Measurements from ENCODE around the gene PRSS8.
A peak's percentile ranks its signal among the peaks of the same experiment; 100 is the strongest.
"Not testable (repeated sequence)": the region's sequence is repeated elsewhere in the genome, so short reads cannot be mapped to it uniquely, and the experiment has no call there.

The PRSS8 gene

DNA sequence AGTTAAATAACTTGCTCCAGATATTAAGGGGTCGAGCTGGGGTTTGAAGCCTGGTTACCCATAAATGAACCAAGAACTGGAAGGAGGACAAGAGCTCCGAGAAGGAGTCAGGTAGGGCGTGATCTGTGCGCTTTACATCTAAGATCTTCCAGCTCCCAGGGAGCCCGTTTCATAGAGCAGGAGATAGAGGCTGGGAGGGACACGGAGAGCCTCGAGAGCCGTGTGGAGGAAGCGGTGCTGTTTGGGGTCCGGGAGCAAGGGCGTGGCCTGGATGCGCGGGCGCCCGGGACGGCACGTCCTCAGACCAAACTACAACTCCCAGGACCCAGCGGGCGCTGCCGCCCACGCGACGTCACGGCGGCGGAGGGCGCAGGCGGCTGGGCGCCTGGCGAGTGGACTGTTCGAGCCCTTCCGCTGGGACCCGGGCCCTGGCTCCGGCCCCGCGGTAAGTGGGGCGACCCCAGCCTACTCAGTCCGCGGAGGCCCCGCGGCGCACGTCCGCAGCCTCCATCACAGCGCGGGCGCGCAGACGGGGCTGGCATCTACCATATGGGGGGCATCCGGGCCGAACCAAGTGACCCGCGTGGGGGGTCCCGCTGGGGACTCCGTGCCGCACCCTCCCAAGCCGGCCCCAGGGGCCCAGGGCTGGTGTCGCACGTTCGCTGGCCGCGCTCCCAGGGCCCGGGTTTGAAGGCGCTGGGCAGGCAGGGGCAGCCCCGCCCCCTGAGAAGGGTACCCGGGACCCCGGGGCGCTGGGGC is 27.3 kb downstream of the PRSS8 start, which contains the start of gene BCKDK:
BCKDK (plus strand) TSS at position 352 of the 759 bp plus-strand sequence. CDS start 838 bp downstream, outside the sequence.
- peak within 1 kb of the TSS; percentile 72 for H3K9ac ChIP-seq (ENCODE audit: low read depth, low read length)
- peak within 1 kb of the TSS; percentile 78 for H3K4me3 ChIP-seq (ENCODE audit: low read length)
- H3K27me3 ChIP-seq (ENCODE audit: insufficient read depth, low read length), result no peaks in the 10 kb centered on the region
- H3K4me1 ChIP-seq (ENCODE audit: insufficient read depth, low read length), result no peaks in the 10 kb centered on the region
- peaks cover 36% of the 10 kb centered on the region for H3K36me3 ChIP-seq (ENCODE audit: insufficient read depth, low read depth, low read length)
- H3K9me3 ChIP-seq (ENCODE audit: insufficient read depth, low read depth, low read length), result no peaks in the 10 kb centered on the region
- H3K27ac ChIP-seq (ENCODE audit: low read length), result no peak within 1 kb of the TSS

DNA sequence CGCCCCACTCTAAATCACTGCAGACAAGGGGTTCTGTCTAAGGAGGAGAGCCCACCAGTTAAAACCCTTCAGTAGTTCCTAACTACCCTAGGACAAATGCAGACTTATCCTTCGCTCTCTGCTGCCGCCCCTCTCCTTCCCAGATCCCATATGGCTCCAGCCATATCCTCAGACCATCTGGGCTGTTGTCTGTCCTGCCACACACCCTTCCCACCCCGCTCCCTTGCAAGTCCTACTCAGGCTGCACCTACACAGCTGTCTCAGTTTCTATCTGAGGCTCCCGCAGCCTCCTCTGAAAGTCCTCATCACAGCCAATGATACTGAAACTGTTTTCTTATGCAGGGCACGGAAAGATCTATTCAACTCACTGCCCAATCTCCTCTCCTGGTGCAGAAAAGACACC is 28.1 kb downstream of the PRSS8 start:
- no peaks in the 10 kb centered on the region for H3K9me3 ChIP-seq (ENCODE audit: insufficient read depth, low read depth, low read length)
- no peak overlapping the region for H3K27ac ChIP-seq (ENCODE audit: low read length)
- H3K36me3 ChIP-seq (ENCODE audit: insufficient read depth, low read depth, low read length), result peaks cover 29% of the 10 kb centered on the region
- H3K4me1 ChIP-seq (ENCODE audit: insufficient read depth, low read length), result no peaks in the 10 kb centered on the region
- no peak overlapping the region for H3K9ac ChIP-seq (ENCODE audit: low read depth, low read length)
- H3K4me3 ChIP-seq (ENCODE audit: low read length), result peak overlapping the region; percentile 78; the same call in 1 of the 2 replicates
- no peaks in the 10 kb centered on the region for H3K27me3 ChIP-seq (ENCODE audit: insufficient read depth, low read length)

DNA sequence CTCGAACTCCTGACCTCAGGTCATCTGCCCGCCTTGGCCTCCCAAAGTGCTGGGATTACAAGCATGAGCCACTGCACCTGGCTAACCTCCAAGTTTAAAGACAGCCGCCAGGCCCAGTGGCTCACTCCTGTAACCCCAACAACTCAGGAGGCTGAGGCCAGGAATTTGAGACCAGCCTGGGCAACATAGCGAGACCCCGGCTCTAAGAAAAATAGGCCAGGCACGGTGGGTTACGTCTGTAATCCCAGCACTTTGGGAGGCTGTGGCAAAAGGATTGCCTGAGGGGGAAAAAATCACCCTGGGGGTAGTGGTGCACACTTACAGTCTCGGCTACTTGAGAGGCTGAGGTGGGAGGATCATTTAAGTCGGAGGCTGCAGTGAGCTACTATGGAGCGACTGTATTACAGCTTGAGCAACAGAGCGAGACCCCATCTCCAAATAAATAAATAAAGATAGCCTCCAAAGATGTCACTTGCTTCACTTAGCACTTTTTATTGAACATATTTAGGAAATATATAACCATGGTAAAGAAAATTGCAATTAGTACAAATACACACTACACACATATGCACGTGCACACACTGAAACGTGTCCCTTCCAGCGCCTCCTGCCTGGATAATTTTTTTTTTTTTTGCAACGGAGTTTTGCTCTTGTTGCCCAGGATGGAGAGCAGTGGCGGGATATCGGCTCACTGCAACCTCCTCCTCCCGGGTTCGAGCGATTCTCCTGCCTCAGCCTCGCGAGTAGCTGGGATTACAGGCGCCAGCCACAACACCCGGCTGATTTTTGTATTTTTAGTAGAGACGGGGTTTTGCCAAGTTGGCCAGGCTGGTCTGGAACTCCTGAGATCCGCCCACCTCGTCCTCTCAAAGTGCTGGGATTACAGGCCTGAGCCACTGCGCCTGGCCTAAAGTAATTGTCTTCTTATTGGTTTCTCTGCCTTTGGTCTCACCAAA is 28.7 kb downstream of the PRSS8 start:
- H3K9ac ChIP-seq (ENCODE audit: low read depth, low read length), result no peak overlapping the region
- H3K4me3 ChIP-seq (ENCODE audit: low read length), result no peak overlapping the region
- peaks cover 22% of the 10 kb centered on the region for H3K36me3 ChIP-seq (ENCODE audit: insufficient read depth, low read depth, low read length)
- H3K9me3 ChIP-seq (ENCODE audit: insufficient read depth, low read depth, low read length), result no peaks in the 10 kb centered on the region
- H3K27ac ChIP-seq (ENCODE audit: low read length), result no peak overlapping the region
- H3K4me1 ChIP-seq (ENCODE audit: insufficient read depth, low read length), result no peaks in the 10 kb centered on the region
- H3K27me3 ChIP-seq (ENCODE audit: insufficient read depth, low read length), result no peaks in the 10 kb centered on the region

DNA sequence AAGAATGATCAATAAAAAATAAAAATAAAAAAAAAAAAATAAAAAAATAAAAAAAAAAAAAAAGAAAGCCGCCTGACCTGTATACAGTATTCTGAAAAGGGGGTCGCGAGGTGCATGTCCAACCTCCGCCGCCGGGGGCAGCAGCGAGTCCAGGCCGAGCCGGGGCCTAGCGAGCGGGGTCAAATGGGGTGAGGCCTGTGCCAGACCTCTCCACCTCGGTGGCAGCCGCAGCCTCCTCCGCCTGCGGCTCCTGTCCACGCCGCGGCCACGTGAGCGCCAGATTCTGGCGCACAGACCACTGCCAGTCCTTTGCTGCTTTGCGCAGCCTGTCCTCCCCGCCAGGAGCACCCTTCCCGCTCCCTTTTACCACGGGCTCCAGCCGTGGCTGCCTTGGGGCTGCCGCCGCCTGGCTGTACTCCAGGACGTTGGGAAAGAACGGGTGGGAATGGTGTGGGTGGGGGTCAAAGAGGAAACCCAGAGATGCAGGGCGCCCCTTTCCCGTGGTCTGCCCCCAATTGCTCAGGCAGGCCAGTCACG is 29.8 kb downstream of the PRSS8 start:
- peaks cover 13% of the 10 kb centered on the region for H3K36me3 ChIP-seq (ENCODE audit: insufficient read depth, low read depth, low read length)
- H3K27me3 ChIP-seq (ENCODE audit: insufficient read depth, low read length), result no peaks in the 10 kb centered on the region
- no peak overlapping the region for H3K4me3 ChIP-seq (ENCODE audit: low read length)
- no peaks in the 10 kb centered on the region for H3K4me1 ChIP-seq (ENCODE audit: insufficient read depth, low read length)
- H3K9ac ChIP-seq (ENCODE audit: low read depth, low read length), result no peak overlapping the region
- H3K9me3 ChIP-seq (ENCODE audit: insufficient read depth, low read depth, low read length), result no peaks in the 10 kb centered on the region
- H3K27ac ChIP-seq (ENCODE audit: low read length), result no peak overlapping the region

GRCh38 chr16:31100876-31101641 is 34.5 kb downstream of the PRSS8 start:
- H3K27ac ChIP-seq (ENCODE audit: low read length); H3K36me3 ChIP-seq (ENCODE audit: insufficient read depth, low read depth, low read length); H3K4me3 ChIP-seq (ENCODE audit: low read length); H3K27me3 ChIP-seq (ENCODE audit: insufficient read depth, low read length); H3K9me3 ChIP-seq (ENCODE audit: insufficient read depth, low read depth, low read length); H3K9ac ChIP-seq (ENCODE audit: low read depth, low read length); H3K4me1 ChIP-seq (ENCODE audit: insufficient read depth, low read length): not testable (repeated sequence)

GRCh38 chr16:31099860-31100638 is 35.5 kb downstream of the PRSS8 start:
- H3K27ac ChIP-seq (ENCODE audit: low read length), result no peak overlapping the region
- no peaks in the 10 kb centered on the region for H3K4me1 ChIP-seq (ENCODE audit: insufficient read depth, low read length)
- H3K27me3 ChIP-seq (ENCODE audit: insufficient read depth, low read length), result no peaks in the 10 kb centered on the region
- no peak overlapping the region for H3K4me3 ChIP-seq (ENCODE audit: low read length)
- no peaks in the 10 kb centered on the region for H3K9me3 ChIP-seq (ENCODE audit: insufficient read depth, low read depth, low read length)
- no peaks in the 10 kb centered on the region for H3K36me3 ChIP-seq (ENCODE audit: insufficient read depth, low read depth, low read length)
- no peak overlapping the region for H3K9ac ChIP-seq (ENCODE audit: low read depth, low read length)

DNA sequence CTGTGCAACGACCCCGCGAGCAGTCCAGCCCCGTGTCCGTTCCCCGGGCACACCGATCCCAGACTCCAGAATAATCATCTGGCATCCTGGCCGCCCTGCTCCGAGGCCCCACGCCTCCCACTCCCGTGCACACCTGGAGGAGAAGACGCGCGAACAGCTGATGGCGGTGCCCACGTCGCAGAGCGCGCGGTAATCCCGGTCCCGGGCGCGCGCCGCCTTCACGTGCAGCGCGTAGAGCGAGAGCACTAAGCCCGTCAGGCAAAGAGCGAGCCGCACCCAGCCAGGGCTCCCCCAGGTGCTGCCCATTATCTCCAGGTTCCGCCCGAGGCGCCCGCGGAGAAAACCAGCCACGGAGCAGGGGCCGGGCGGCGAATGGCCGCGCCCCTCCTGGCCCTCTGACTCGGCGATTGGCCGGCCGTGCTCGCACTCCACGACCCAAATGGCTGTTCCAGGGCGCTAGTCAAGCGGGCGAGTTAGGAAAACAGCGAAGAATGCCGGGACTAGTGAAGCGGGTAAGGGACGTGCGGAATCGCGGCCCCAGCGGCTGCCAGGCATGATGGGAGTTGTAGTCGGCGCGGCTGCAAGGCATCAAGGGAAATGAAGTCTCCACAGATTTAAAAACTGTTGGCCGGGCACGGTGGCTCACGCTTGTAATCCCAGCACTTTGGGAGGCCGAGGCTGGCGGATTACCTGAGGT is 41.0 kb downstream of the PRSS8 start, which contains the start of gene VKORC1:
VKORC1 (minus strand) TSS at position 374 of the 697 bp plus-strand sequence; CDS start at position 306, 68 bp downstream.
- no peaks in the 10 kb centered on the region for H3K9me3 ChIP-seq (ENCODE audit: insufficient read depth, low read depth, low read length)

DNA sequence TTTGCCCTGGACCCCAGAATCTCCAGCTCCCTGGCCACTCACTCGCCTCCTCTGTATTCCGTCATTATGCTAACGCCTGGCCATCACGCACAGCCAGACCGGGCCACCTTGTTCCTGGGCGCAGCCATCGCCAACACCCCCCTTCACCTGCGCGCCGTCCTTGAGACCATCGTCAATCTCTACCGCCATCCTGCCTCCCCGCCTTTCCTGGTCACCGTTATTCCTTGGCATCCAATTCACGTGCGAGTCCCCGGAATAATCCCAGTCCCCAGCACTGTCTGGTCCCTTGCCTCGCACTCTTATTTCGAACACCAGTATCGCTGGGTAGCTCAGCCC is 41.5 kb downstream of the PRSS8 start:
- Histone ChIP-seq H3K9ac (ENCODE audit: low read depth, low read length) (peak overlapping the region; percentile 87), H3K36me3 (ENCODE audit: insufficient read depth, low read depth, low read length) (peaks cover 20% of the 10 kb centered on the region), H3K4me1 (ENCODE audit: insufficient read depth, low read length) (0 out of 2 replicates have a peak, but pooled peaks cover 3% of the 10 kb centered on the region), H3K9me3 (ENCODE audit: insufficient read depth, low read depth, low read length) (no peaks in the 10 kb centered on the region), H3K4me3 (ENCODE audit: low read length) (peak overlapping the region; percentile 98), H3K27me3 (ENCODE audit: insufficient read depth, low read length) (no peaks in the 10 kb centered on the region), H3K27ac (ENCODE audit: low read length) (peak overlapping the region; percentile 39)

More for the DNA sequence above, 41.0 kb downstream of the PRSS8 start, which contains the start of gene VKORC1:
- Histone ChIP-seq H3K36me3 (ENCODE audit: insufficient read depth, low read depth, low read length) (peaks cover 17% of the 10 kb centered on the region), H3K27me3 (ENCODE audit: insufficient read depth, low read length) (no peaks in the 10 kb centered on the region), H3K9ac (ENCODE audit: low read depth, low read length) (peak within 1 kb of the TSS; percentile 87), H3K4me1 (ENCODE audit: insufficient read depth, low read length) (0 out of 2 replicates have a peak, but pooled peaks cover 3% of the 10 kb centered on the region), H3K4me3 (ENCODE audit: low read length) (peak within 1 kb of the TSS; percentile 98), H3K27ac (ENCODE audit: low read length) (peak within 1 kb of the TSS; percentile 39)

DNA sequence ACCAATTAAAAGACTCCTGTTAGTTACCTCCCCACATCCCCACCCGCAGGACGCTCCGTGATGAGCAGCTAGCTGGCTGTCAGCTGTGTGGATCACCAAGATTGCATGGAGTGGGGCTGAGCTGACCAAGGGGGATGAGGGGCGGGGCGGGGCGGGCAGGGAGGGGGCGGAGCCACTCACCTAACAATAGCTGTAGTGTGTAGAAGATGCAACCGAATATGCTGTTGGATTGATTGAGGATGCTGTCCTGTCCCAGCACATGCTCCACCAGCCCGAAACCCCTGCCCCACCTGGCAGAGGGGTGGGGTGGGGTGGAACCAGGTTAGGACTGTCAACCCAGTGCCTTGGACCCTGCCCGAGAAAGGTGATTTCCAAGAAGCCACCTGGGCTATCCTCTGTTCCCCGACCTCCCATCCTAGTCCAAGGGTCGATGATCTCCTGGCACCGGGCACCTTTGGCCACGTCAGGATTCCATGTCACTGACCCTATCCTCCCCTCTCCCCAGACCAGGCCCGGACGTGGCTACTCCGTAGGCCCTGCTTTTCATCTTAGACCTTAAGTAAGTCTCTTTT is 42.3 kb downstream of the PRSS8 start:
- Histone ChIP-seq H3K9me3 (ENCODE audit: insufficient read depth, low read depth, low read length) (no peaks in the 10 kb centered on the region), H3K27me3 (ENCODE audit: insufficient read depth, low read length) (no peaks in the 10 kb centered on the region), H3K36me3 (ENCODE audit: insufficient read depth, low read depth, low read length) (peaks cover 24% of the 10 kb centered on the region), H3K4me1 (ENCODE audit: insufficient read depth, low read length) (0 out of 2 replicates have a peak, but pooled peaks cover 3% of the 10 kb centered on the region), H3K27ac (ENCODE audit: low read length) (no peak overlapping the region), H3K9ac (ENCODE audit: low read depth, low read length) (peak overlapping the region; percentile 42; the same call in 1 of the 2 replicates), H3K4me3 (ENCODE audit: low read length) (peak overlapping the region; percentile 98)

- no peak overlapping the region for H3K9ac ChIP-seq (ENCODE audit: low read depth, low read length)
- H3K36me3 ChIP-seq (ENCODE audit: insufficient read depth, low read depth, low read length), result peaks cover 24% of the 10 kb centered on the region
- H3K27me3 ChIP-seq (ENCODE audit: insufficient read depth, low read length), result no peaks in the 10 kb centered on the region
- H3K27ac ChIP-seq (ENCODE audit: low read length), result no peak overlapping the region
- H3K9me3 ChIP-seq (ENCODE audit: insufficient read depth, low read depth, low read length), result no peaks in the 10 kb centered on the region
- H3K4me1 ChIP-seq (ENCODE audit: insufficient read depth, low read length), result 0 out of 2 replicates have a peak, but pooled peaks cover 3% of the 10 kb centered on the region
- no peak overlapping the region for H3K4me3 ChIP-seq (ENCODE audit: low read length)
Observed at GRCh38 chr16:31092330-31092729, 43.2 kb downstream of the PRSS8 start.
